HepG2 (cell line): Measurements from ENCODE around the gene RING1. TPM values are rescaled to one million over a fixed set of nuclear protein-coding genes. Genes with fewer than 3 reads are reported as not detected.

Experiments used
- DPF2 ChIP-seq: sonication (generic); formaldehyde crosslinking; IDR thresholded peaks from 2 replicates; pipeline ENCODE4 v1.4.0; 2020; ENCODE audit warnings: mild to moderate bottlenecking, low read depth, missing genetic modification reagents, borderline replicate concordance
- JDP2 ChIP-seq: sonication (generic); formaldehyde crosslinking; IDR thresholded peaks from 2 replicates; pipeline ENCODE4 v1.8.1; 2022; ENCODE audit warnings: missing genetic modification reagents, borderline replicate concordance
- MAZ ChIP-seq, 2 experiments: sonication (generic) in 1 of 2; formaldehyde crosslinking in 1 of 2; IDR thresholded peaks; 2 replicates each; pipeline versions ENCODE4 v1.5.0 to v1.6.1; 2012 to 2020; ENCODE audit warnings: low read depth in 2 of 2, mild to moderate bottlenecking in 2 of 2, borderline replicate concordance in 1 of 2, improper control_type of control experiment in 1 of 2, low read length in 1 of 2, missing genetic modification reagents in 1 of 2, moderate library complexity in 1 of 2
- SIN3B ChIP-seq: fragments of 150-350 bp; IDR thresholded peaks from 2 replicates; pipeline ENCODE4 v1.6.1; 2014; ENCODE audit warnings: low read length
- YEATS4 ChIP-seq: sonication (generic); formaldehyde crosslinking; IDR thresholded peaks from 2 replicates; pipeline ENCODE4 v1.4.0; 2020; ENCODE audit warnings: missing genetic modification reagents, borderline replicate concordance
- ZNF678 ChIP-seq: sonication (generic); formaldehyde crosslinking; IDR thresholded peaks from 2 replicates; pipeline ENCODE4 v1.4.0; 2020; ENCODE audit warnings: mild to moderate bottlenecking, missing genetic modification reagents
- polyA plus RNA-seq, 8 experiments: library from polyadenylated mRNA; depleted of rRNA in 3 of 8; stranded (reverse) in 7 of 8; unstranded in 1 of 8; fragments of >200 nt; fragmentation: Illumina TruSeq in 4 of 8; extraction: Trizol in 4 of 8; gene quantifications; 2 replicates each; pipeline versions ENCODE4 v1.2.1 to v1.2.3, GENCODE V29; 2011 to 2016; ENCODE audit warnings: low read depth in 4 of 8, missing spikeins in 1 of 8, mixed read lengths in 1 of 8; ENCODE audit not compliant: insufficient read depth in 1 of 8
- total RNA-seq, 5 experiments: library from RNA; depleted of rRNA; stranded (reverse); fragments of >200 nt; fragmentation: Illumina TruSeq; extraction: Trizol; gene quantifications; 2 replicates each; pipeline ENCODE4 v1.2.3, GENCODE V29; 2016; ENCODE audit warnings: low read depth in 1 of 5
- TF ChIP-seq, protein P1 (sequence below), 2 experiments: sonication (generic) in 1 of 2; formaldehyde crosslinking in 1 of 2; IDR thresholded peaks; 2 replicates each; pipeline versions ENCODE4 v1.6.1 to v1.9.0; 2014 to 2022; ENCODE audit warnings: antibody characterized with exemption in 1 of 2, borderline replicate concordance in 1 of 2, inconsistent platforms in 1 of 2, low read depth in 1 of 2, missing genetic modification reagents in 1 of 2
- TF ChIP-seq, protein P2 (sequence below): sonication (generic); formaldehyde crosslinking; IDR thresholded peaks from 2 replicates; pipeline ENCODE4 v1.5.0; 2020; ENCODE audit warnings: mild to moderate bottlenecking, low read depth, missing genetic modification reagents, borderline replicate concordance
- TF ChIP-seq, protein P3 (sequence below): sonication (generic); formaldehyde crosslinking; IDR thresholded peaks from 2 replicates; pipeline ENCODE4 v1.4.0; 2020; ENCODE audit warnings: low read depth, missing genetic modification reagents
- TF ChIP-seq, protein P4 (sequence below): sonication (generic); formaldehyde crosslinking; conservative IDR thresholded peaks from 2 replicates; pipeline ENCODE4 v1.4.0; 2020; ENCODE audit warnings: mild to moderate bottlenecking, missing genetic modification reagents, moderate library complexity

RING1 gene
- total and polyA plus RNA-seq, 2 of the 13 experiments (the other 11 are each of a cell fraction or from before 2014, with no cell fraction given) = 23.9 to 33.6 TPM

DNA sequence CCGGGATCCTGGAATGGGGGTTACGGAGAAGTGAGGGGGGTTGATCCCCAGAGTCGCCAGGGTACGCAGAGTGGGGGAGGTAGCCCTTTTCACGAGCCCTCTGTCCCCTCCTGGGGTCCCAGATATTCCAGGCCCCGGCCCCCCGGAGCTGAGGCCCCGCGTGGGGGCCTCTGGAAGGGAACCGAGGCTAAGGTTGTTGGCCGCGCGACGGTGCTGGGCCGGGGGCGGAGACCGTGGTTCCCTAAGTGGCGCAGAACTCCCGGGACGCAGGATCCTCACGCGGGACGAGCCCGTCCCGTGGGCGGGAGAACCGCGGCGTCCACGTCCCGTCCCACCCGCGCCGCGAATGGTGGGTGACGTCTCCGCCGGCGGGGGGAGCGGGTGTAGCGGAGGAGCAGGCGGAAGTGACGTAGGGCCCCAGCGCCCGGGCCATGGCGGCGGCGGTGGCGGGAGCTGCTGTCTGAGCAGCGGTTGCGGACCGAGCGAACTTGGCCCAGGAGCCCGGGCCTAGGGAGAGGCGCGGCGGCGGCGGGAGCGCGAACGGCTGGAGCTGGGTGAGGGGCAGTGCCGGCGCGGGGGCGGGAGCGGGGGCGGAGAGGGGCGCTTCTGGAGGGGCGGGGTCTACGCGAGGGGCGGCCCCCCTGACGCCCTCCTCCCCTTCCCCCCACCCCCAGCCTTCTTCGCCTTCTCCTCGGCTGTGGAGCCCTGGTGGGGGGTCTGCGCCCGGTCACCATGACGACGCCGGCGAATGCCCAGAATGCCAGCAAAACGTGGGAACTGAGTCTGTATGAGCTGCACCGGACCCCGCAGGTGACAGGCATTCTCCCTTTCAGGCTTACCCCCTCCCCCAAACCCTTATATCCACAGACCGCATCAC lies at the start of gene RING1 (continued):
- TF ChIP-seq, protein P1, sequence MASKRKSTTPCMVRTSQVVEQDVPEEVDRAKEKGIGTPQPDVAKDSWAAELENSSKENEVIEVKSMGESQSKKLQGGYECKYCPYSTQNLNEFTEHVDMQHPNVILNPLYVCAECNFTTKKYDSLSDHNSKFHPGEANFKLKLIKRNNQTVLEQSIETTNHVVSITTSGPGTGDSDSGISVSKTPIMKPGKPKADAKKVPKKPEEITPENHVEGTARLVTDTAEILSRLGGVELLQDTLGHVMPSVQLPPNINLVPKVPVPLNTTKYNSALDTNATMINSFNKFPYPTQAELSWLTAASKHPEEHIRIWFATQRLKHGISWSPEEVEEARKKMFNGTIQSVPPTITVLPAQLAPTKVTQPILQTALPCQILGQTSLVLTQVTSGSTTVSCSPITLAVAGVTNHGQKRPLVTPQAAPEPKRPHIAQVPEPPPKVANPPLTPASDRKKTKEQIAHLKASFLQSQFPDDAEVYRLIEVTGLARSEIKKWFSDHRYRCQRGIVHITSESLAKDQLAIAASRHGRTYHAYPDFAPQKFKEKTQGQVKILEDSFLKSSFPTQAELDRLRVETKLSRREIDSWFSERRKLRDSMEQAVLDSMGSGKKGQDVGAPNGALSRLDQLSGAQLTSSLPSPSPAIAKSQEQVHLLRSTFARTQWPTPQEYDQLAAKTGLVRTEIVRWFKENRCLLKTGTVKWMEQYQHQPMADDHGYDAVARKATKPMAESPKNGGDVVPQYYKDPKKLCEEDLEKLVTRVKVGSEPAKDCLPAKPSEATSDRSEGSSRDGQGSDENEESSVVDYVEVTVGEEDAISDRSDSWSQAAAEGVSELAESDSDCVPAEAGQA (IDR thresholded peaks at IDR 0.05; ENCODE audit: low read depth) = peak; percentile 92
- TF ChIP-seq, protein P1 (CRISPR knock-in tag; IDR thresholded peaks at IDR 0.05; ENCODE audit: borderline replicate concordance) = no peak
- TF ChIP-seq, protein P2, sequence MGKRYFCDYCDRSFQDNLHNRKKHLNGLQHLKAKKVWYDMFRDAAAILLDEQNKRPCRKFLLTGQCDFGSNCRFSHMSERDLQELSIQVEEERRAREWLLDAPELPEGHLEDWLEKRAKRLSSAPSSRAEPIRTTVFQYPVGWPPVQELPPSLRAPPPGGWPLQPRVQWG = no peak
- TF ChIP-seq, protein P3, sequence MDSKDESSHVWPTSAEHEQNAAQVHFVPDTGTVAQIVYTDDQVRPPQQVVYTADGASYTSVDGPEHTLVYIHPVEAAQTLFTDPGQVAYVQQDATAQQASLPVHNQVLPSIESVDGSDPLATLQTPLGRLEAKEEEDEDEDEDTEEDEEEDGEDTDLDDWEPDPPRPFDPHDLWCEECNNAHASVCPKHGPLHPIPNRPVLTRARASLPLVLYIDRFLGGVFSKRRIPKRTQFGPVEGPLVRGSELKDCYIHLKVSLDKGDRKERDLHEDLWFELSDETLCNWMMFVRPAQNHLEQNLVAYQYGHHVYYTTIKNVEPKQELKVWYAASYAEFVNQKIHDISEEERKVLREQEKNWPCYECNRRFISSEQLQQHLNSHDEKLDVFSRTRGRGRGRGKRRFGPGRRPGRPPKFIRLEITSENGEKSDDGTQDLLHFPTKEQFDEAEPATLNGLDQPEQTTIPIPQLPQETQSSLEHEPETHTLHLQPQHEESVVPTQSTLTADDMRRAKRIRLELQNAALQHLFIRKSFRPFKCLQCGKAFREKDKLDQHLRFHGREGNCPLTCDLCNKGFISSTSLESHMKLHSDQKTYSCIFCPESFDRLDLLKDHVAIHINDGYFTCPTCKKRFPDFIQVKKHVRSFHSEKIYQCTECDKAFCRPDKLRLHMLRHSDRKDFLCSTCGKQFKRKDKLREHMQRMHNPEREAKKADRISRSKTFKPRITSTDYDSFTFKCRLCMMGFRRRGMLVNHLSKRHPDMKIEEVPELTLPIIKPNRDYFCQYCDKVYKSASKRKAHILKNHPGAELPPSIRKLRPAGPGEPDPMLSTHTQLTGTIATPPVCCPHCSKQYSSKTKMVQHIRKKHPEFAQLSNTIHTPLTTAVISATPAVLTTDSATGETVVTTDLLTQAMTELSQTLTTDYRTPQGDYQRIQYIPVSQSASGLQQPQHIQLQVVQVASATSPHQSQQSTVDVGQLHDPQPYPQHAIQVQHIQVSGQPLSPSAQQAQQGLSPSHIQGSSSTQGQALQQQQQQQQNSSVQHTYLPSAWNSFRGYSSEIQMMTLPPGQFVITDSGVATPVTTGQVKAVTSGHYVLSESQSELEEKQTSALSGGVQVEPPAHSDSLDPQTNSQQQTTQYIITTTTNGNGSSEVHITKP (CRISPR knock-in tag) = no peak
- TF ChIP-seq YEATS4 (CRISPR knock-in tag) = peak; percentile 86; the same call in 1 of the 2 replicates
- peak; percentile 69 for TF ChIP-seq MAZ (IDR thresholded peaks at IDR 0.05; ENCODE audit: borderline replicate concordance, low read depth, low read length)
- peak; percentile 96 for TF ChIP-seq MAZ (CRISPR knock-in tag; IDR thresholded peaks at IDR 0.05; ENCODE audit: low read depth)
- no peak for TF ChIP-seq DPF2 (CRISPR knock-in tag)
- TF ChIP-seq ZNF678 (CRISPR knock-in tag) = no peak
- TF ChIP-seq SIN3B = no peak
- TF ChIP-seq, protein P4, sequence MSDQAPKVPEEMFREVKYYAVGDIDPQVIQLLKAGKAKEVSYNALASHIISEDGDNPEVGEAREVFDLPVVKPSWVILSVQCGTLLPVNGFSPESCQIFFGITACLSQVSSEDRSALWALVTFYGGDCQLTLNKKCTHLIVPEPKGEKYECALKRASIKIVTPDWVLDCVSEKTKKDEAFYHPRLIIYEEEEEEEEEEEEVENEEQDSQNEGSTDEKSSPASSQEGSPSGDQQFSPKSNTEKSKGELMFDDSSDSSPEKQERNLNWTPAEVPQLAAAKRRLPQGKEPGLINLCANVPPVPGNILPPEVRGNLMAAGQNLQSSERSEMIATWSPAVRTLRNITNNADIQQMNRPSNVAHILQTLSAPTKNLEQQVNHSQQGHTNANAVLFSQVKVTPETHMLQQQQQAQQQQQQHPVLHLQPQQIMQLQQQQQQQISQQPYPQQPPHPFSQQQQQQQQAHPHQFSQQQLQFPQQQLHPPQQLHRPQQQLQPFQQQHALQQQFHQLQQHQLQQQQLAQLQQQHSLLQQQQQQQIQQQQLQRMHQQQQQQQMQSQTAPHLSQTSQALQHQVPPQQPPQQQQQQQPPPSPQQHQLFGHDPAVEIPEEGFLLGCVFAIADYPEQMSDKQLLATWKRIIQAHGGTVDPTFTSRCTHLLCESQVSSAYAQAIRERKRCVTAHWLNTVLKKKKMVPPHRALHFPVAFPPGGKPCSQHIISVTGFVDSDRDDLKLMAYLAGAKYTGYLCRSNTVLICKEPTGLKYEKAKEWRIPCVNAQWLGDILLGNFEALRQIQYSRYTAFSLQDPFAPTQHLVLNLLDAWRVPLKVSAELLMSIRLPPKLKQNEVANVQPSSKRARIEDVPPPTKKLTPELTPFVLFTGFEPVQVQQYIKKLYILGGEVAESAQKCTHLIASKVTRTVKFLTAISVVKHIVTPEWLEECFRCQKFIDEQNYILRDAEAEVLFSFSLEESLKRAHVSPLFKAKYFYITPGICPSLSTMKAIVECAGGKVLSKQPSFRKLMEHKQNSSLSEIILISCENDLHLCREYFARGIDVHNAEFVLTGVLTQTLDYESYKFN (CRISPR knock-in tag) = no peak
- no peak; the same call in 1 of the 2 replicates for TF ChIP-seq JDP2
